ENCODE measurements around the gene RGS7. TPM values are rescaled to one million over a fixed set of nuclear protein-coding genes. Genes with fewer than 3 reads are reported as not detected.

The RGS7 gene
- total and polyA plus RNA-seq, 2 of the 8 experiments (the other 6 are each of a cell fraction or from before 2014, with no cell fraction given), result 1.6 to 3.0 TPM

- Histone ChIP-seq H3K79me2 (ENCODE audit: control insufficient read depth in 1 of 2, insufficient read depth in 2 of 2, low read length in 2 of 2) (no peaks in the 10 kb centered on the region), H3K23ac (ENCODE audit: insufficient read length) (no peak overlapping the region), H2BK15ac (ENCODE audit: low read length) (no peak overlapping the region), H3K4me2 (ENCODE audit: insufficient read depth in 1 of 2, low read depth in 2 of 2, low read length in 2 of 2) (no peak overlapping the region), H3K14ac (ENCODE audit: insufficient read length) (no peak overlapping the region), H3K18ac (ENCODE audit: extremely low read depth, low read length) (no peak overlapping the region), H3K4ac (replicated peaks; ENCODE audit: insufficient read length, low read depth, low read length) (no peak overlapping the region), H4K8ac (ENCODE audit: extremely low read depth, insufficient read depth, low read length) (no peak overlapping the region), H3K27ac (ENCODE audit: low read depth, low read length) (no peak overlapping the region), H2BK5ac (ENCODE audit: low read depth, low read length) (no peak overlapping the region), H3K4me1 (replicated peaks in 1 of 4; ENCODE audit: control insufficient read depth in 3 of 4, insufficient read depth in 4 of 4, low read length in 3 of 4) (no peaks in the 10 kb centered on the region), H3K27me3 (replicated peaks in 1 of 4; ENCODE audit: control insufficient read depth in 3 of 4, extremely low read depth in 1 of 4, insufficient read depth in 3 of 4, low read length in 3 of 4) (no peaks in the 10 kb centered on the region), H3K9ac (replicated peaks in 1 of 4; ENCODE audit: extremely low read depth in 1 of 4, low read depth in 3 of 4, low read length in 3 of 4) (no peak overlapping the region), H3K4me3 (ENCODE audit: extremely low read depth in 1 of 4, insufficient read depth in 2 of 4, low read depth in 3 of 4, low read length in 4 of 4) (no peak overlapping the region), H2AK5ac (ENCODE audit: low read depth, low read length) (no peak overlapping the region), H2AFZ (ENCODE audit: low read length) (no peak overlapping the region), H4K5ac (ENCODE audit: insufficient read length, low read depth, low read length) (no peak overlapping the region), H3K9me3 (ENCODE audit: insufficient read depth in 2 of 2, low read depth in 1 of 2, low read length in 1 of 2) (no peaks in the 10 kb centered on the region), H3K79me1 (ENCODE audit: low read depth, low read length) (no peaks in the 10 kb centered on the region), H2BK12ac (ENCODE audit: low read depth, low read length) (no peak overlapping the region), H3K36me3 (ENCODE audit: control insufficient read depth in 2 of 4, insufficient read depth in 4 of 4, low read length in 3 of 4) (no peaks in the 10 kb centered on the region), H4K20me1 (replicated peaks in 1 of 2; ENCODE audit: control insufficient read depth in 1 of 2, insufficient read depth in 2 of 2, low read length in 2 of 2) (no peaks in the 10 kb centered on the region), H2BK20ac (ENCODE audit: low read length) (no peak overlapping the region), H4K91ac (replicated peaks; ENCODE audit: insufficient read length, low read length) (no peak overlapping the region), H3K23me2 (ENCODE audit: low read depth, low read length) (no peaks in the 10 kb centered on the region; the same call in 1 of the 2 replicates), H3K56ac (replicated peaks; ENCODE audit: insufficient read length, low read depth, low read length) (no peak overlapping the region), H2BK120ac (replicated peaks; ENCODE audit: low read depth, low read length) (no peak overlapping the region)
- ChIA-PET POLR2A (ENCODE audit: partially characterized antibody) (no interaction called here), CTCF (ENCODE audit: partially characterized antibody) (no interaction called here)
- WGBS, 2 experiments (ENCODE audit: extremely low coverage in 1 of 2, insufficient coverage in 1 of 2, insufficient read length in 1 of 2, insufficient replicate concordance in 2 of 2, low coverage in 1 of 2, low lambda C conversion rate in 2 of 2, missing lambda C conversion rate in 1 of 2), result 98% methylated on average over 4 of the region's 4 CpGs; no CpG with 5 or more reads in 1 of the 2 experiments
- TF ChIP-seq RFX5 (IDR thresholded peaks at IDR 0.05; ENCODE audit: borderline replicate concordance, low read depth, low read length), result no peak
- TF ChIP-seq BRCA1 (IDR thresholded peaks at IDR 0.05; ENCODE audit: low read depth, low read length), result no peak
- TF ChIP-seq NRF1 (IDR thresholded peaks at IDR 0.05; ENCODE audit: low read depth, low read length), result no peak
- TF ChIP-seq CTBP2 (IDR thresholded peaks at IDR 0.05; ENCODE audit: borderline replicate concordance, insufficient read depth, insufficient read length, low read length), result no peak
- no peak for TF ChIP-seq RNF2 (IDR thresholded peaks at IDR 0.05; ENCODE audit: borderline replicate concordance, low read depth, low read length, missing control alignments, poor library complexity, severe bottlenecking)
- no peak for TF ChIP-seq POLR2A (IDR thresholded peaks at IDR 0.05; ENCODE audit: control extremely low read depth in 1 of 2, low read depth in 2 of 2, low read length in 2 of 2)
- no peak for TF ChIP-seq EZH2 (IDR thresholded peaks at IDR 0.05; ENCODE audit: low read depth, low read length, severe bottlenecking)
- no peak for TF ChIP-seq MAX (IDR thresholded peaks at IDR 0.05)
- TF ChIP-seq FOSL1 (IDR thresholded peaks at IDR 0.05; ENCODE audit: insufficient read depth, low read depth, low read length), result no peak
- TF ChIP-seq TBP (IDR thresholded peaks at IDR 0.05; ENCODE audit: low read depth, low read length), result no peak
- FAIRE-seq (no peak), DNase-seq (ENCODE audit: low read depth in 1 of 2, low spot score in 2 of 2) (no peak)
Measured at GRCh38 chr1:241180569-241180968, 176.4 kb downstream of the RGS7 start.
